8988T (cell line): ENCODE measurements around the gene HLCS.
"Not testable (repeated sequence)": the region's sequence is repeated elsewhere in the genome, so short reads cannot be mapped to it uniquely, and the experiment has no call there.

Experiments used
- DNase-seq: peaks from one replicate; pipeline ENCODE4 v3.0.0; 2011

Gene HLCS

GRCh38 chr21:36845790-36846189, 120.7 kb downstream of the HLCS start:
- DNase-seq: no peak

GRCh38 chr21:36845070-36845469, 121.4 kb downstream of the HLCS start:
- DNase-seq: no peak

- no peak for DNase-seq
These were observed 124.6 kb downstream of the HLCS start for GRCh38 chr21:36841866-36842265.

GRCh38 chr21:36839735-36840134, 126.7 kb downstream of the HLCS start:
- no peak for DNase-seq

- no peak for DNase-seq
These were observed 127.3 kb downstream of the HLCS start for GRCh38 chr21:36839123-36839522.

GRCh38 chr21:36835383-36835795, 131.1 kb downstream of the HLCS start:
- DNase-seq: no peak

GRCh38 chr21:36834192-36834591, 132.3 kb downstream of the HLCS start:
- no peak for DNase-seq

- no peak for DNase-seq
These were observed 136.4 kb downstream of the HLCS start for GRCh38 chr21:36830100-36830499.

GRCh38 chr21:36828891-36829515, 137.5 kb downstream of the HLCS start:
- no peak for DNase-seq

GRCh38 chr21:36828208-36828607, 138.3 kb downstream of the HLCS start:
- DNase-seq: no peak

- DNase-seq: no peak
These were observed 140.8 kb downstream of the HLCS start for GRCh38 chr21:36825658-36826057.

- no peak for DNase-seq
These were observed 145.5 kb downstream of the HLCS start for GRCh38 chr21:36821032-36821299.

GRCh38 chr21:36820176-36821031, 146.1 kb downstream of the HLCS start:
- DNase-seq: no peak

- no peak for DNase-seq
These were observed 148.6 kb downstream of the HLCS start for GRCh38 chr21:36817732-36818450.

GRCh38 chr21:36816561-36817130, 149.8 kb downstream of the HLCS start:
- DNase-seq: no peak

GRCh38 chr21:36816026-36816425, 150.4 kb downstream of the HLCS start:
- not testable (repeated sequence) for DNase-seq

- no peak for DNase-seq
These were observed 151.2 kb downstream of the HLCS start for GRCh38 chr21:36815284-36815683.

GRCh38 chr21:36813052-36813451, 153.4 kb downstream of the HLCS start:
- no peak for DNase-seq

GRCh38 chr21:36811762-36812161, 154.7 kb downstream of the HLCS start:
- no peak for DNase-seq

GRCh38 chr21:36810443-36810842, 156.0 kb downstream of the HLCS start:
- no peak for DNase-seq

- DNase-seq: no peak
These were observed 159.0 kb downstream of the HLCS start for GRCh38 chr21:36807422-36807928.

GRCh38 chr21:36806103-36806502, 160.4 kb downstream of the HLCS start:
- no peak for DNase-seq

GRCh38 chr21:36804874-36805611, 161.4 kb downstream of the HLCS start:
- DNase-seq: no peak
